Stimulated activated CD4-positive, alpha-beta T cell treated with anti-CD3 and anti-CD28 coated beads, Interleukin-12 subunit alpha, Interleukin-12 subunit beta, amount 100 ng/mL, for 4 hours (primary cell): ENCODE measurements around the gene SLC24A3.

Experiments used
- DNase-seq: peaks from one replicate; pipeline ENCODE4 v3.0.0-alpha.2; 2020

The SLC24A3 gene

DNA sequence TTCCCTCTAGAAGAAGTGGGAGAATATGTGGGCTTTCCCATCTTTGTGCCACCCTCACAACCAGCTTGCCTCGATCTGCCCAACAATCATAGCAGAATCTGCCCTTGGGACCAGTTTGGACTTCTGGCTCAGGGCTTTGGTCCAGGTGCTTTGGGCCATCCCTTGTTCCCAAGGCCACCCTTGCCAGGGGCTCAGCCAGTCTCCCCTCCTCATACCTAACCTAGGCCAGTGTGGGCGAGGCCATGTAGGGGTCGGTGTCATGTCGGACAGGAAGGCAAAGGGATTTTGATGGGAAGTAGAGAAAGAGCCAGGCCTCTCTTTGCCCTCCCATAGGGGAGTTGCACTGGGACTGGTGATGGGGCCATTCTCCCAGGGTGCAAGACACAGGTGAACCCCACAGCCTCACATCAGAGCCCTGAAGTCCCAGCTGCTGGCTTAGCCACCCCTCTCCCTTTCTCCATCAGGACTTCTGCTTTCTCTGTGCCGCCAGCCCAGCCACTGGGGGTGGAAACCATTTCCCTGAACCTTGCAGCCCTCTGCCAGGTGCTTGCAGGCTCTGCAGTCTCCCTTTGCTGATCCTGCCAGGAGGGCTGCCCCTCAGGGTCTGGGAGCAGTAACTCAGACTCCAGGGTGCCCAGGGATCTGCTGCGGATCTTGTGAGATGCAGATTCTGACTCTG, 60.7 kb downstream of the SLC24A3 start:
- DNase-seq: no peak

DNA sequence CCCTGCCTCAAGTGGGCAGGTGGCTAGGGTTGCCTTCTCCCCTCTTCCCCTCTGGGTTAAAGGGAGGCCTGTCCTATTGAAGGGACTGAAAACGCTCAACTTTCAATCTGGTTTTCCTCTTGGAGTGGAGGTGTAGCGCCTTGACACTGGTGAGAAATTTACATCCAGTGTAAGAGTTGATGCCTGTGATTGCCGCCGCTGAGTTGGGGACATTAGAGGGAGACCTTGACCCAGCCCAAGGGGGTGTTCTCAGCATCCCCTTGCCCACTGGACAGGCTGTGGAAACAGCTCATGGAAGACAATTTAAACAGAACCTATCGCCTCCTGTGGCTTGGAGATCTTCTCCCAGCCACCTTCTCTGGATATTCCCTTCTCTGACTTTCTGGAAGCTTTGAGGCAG, 61.6 kb downstream of the SLC24A3 start:
- DNase-seq: no peak

- no peak for DNase-seq
Observed at GRCh38 chr20:19274412-19275015, 62.1 kb downstream of the SLC24A3 start.

DNA sequence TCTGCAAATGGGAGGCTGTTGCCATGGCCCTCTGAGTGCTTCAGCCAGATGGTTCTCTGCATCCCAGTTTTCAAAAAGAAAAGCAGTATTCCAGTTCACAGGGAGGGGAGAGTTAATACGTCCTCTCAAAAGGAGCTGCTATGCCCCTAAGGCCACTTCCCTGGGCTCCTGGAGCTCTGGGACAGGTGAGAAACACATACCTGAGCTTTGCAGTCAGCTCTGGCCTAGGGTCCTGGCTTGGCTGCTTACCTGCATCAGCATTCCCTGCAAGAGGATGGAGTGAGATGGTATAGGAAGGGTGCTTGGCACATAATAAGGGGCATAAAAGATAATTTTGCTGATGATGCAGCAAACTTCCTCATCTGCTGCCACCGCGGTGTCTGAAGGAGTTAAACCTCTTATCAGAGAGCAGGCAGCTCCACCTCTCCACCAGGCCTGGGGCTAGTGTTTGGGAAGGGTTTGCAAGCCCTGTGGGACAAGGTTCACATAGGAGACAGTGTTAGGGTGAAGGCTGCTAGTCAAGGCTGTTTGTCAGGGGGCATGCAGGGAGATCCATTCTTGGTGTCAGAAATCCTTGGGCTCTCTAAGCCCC, 62.7 kb downstream of the SLC24A3 start:
- no peak for DNase-seq

- DNase-seq: no peak
Observed at GRCh38 chr20:19275630-19276071, 63.2 kb downstream of the SLC24A3 start.

DNA sequence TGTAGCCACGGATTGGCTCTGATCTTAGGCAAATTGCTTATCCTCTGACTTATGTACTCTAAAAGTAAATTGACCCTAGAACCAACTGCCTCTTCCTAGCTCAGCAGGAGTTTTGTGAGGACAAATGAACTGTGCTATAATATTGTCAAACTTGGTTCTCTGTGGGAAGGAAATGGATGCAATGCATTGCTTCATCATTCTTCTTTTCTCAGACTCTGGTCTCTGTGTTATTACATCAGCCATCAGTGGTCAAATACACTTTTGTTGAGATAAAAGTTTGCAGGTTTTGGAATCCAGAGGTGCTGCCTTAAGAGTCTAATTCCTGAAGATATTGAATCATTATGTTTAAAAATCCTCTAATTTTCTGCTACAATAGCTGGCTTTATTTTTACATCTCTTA, 64.9 kb downstream of the SLC24A3 start:
- no peak for DNase-seq

- no peak for DNase-seq
Observed at GRCh38 chr20:19283490-19284025, 71.1 kb downstream of the SLC24A3 start.

- DNase-seq: no peak
Observed at GRCh38 chr20:19284400-19285178, 72.1 kb downstream of the SLC24A3 start.

DNA sequence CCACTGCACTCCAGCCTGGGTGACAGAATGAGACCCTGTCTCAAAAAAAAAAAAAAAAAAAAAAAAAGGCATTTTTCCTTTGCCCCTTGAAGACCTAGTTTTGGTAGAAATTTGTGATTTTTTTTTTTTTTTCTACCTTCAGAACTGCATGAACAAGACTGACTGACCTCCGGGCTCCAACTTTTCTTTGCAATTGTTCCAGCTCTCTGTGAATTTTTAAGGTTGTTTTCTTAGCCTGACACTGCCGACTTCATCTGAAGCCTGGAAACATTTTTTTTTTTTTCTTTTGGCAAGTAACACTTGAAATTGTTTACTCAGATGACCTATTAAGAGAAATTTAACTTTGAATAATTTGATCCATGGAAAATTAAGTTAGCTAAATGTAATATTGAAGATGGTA, 73.0 kb downstream of the SLC24A3 start:
- DNase-seq: no peak

GRCh38 chr20:19288061-19288460, 75.6 kb downstream of the SLC24A3 start:
- DNase-seq: no peak

GRCh38 chr20:19288636-19289035, 76.2 kb downstream of the SLC24A3 start:
- no peak for DNase-seq

- DNase-seq: no peak
Observed at GRCh38 chr20:19289451-19289850, 77.0 kb downstream of the SLC24A3 start.

DNA sequence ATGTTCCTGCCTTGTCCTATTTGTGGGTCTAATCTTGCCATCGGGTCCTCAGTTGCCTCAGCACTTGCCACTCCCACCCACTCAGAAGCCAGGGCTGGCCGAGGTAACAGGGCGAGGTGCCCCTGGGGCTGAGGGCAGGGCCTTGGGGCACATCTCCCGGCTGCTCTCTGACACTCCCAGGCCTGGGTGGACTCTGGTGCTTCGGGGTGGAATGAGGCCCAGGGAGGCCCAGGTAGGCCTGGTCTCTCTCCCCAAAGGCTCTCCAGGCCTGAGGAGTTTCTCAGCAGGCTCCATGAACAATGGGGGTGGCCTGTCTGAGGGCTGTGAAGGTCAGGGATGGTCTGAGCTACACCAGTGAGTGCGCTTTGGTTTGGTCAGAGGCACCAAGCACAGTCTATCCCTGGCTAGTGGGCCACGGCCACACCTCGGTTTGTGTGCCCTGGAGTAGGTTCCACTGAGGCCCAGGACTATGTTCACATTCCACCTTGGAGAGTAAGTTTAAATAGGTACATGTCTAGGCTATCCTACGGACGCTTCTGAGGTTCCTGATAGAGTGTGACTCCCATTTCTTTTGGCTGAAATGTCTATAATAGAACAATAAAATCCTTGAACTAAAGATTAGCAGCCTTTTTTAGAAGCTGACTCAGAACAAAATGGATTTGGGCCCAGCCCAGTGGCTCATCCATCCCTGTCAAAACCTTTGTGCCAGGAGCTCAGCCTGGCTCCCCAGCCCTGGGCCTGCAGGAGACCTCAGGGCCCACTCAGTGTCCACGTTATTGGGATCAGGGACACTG, 78.8 kb downstream of the SLC24A3 start:
- DNase-seq: no peak

DNA sequence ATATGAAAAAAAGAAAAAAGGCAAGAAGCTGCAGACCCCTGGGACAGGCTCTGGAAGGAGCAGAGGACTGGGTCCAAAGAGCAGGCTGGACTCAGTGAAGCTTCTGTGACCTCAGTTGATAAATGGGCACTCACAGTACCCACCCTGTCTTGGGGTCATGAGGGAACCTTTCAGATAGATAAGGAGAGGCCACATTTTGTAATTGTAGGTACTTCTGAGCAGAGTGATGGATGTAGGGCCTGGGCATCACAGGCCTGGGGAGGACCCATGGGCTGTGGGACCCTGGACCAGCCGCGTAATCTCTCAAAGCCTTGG, 79.3 kb downstream of the SLC24A3 start:
- DNase-seq: no peak

DNA sequence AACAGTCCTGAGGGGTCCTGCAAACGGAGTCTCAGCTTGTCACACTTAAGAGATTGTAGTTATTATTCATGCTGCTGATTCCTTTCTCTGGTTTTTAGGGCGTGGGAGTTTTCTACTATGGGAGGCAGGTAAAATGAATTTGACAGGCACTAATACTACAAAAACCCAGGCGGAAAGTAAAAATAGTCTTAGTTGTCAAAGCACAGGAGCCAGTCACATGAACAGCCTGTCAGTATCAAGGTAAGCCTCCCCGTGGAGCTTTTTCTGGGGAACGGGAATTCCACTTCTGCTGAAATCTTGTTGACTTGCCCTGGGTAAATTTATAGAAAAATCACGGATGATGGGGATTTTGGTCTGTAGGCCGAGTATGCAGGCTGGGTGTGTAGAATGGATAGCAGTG, 79.8 kb downstream of the SLC24A3 start:
- DNase-seq: no peak

- no peak for DNase-seq
Observed at GRCh38 chr20:19295076-19295475, 82.6 kb downstream of the SLC24A3 start.

GRCh38 chr20:19298652-19299051, 86.2 kb downstream of the SLC24A3 start:
- DNase-seq: no peak

GRCh38 chr20:19300395-19300794, 88.0 kb downstream of the SLC24A3 start:
- DNase-seq: no peak

- DNase-seq: no peak
Observed at GRCh38 chr20:19301142-19301541, 88.7 kb downstream of the SLC24A3 start.

GRCh38 chr20:19301843-19302242, 89.4 kb downstream of the SLC24A3 start:
- no peak for DNase-seq

GRCh38 chr20:19302714-19303113, 90.3 kb downstream of the SLC24A3 start:
- no peak for DNase-seq

DNA sequence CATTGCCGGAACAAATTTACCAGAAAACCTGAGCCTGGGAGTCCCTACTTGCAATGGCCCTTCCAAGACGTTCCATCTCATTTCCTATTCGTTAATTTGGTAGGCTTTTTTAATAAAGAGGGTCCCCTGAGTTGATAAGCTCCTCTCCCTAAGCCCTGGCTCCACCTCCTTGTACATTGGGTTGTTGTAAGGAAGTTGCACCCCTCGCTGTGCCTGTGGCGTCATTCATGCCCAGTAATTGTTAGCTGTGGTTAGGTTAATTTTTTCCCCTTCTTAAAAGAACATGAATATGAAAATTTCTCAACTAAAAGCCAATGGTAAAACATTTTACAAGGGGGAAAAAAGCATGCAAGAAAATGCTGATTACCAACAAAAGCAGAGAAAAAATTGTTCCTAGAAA, 91.9 kb downstream of the SLC24A3 start:
- DNase-seq: no peak
